ENCODE data around the gene KSR1.
"Not testable (repeated sequence)": the region's sequence is repeated elsewhere in the genome, so short reads cannot be mapped to it uniquely, and the experiment has no call there.

The KSR1 gene

GRCh38 chr17:27496437-27496943 is 40.2 kb downstream of the KSR1 start:
- no peak for DNase-seq

DNA sequence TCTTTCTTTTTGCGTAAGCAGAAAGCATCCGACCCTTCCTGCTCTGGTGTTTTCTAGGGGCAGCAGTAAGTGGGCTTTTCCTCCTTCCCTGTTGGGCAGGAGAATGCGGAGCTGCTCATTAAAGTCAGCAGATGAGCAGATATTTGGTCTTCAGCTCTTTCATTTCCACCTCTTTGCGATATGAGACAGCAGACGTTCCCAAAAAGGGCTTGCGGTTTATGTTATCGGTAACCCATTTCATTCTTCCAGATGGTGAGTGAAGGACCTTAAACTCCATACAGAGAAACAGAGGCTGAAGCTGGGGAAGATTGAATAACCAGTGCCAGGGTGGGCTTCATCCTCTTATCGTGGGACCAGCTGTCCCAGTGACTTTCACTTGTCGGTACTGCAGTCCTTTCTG is 40.7 kb downstream of the KSR1 start:
- DNase-seq, result no peak

DNA sequence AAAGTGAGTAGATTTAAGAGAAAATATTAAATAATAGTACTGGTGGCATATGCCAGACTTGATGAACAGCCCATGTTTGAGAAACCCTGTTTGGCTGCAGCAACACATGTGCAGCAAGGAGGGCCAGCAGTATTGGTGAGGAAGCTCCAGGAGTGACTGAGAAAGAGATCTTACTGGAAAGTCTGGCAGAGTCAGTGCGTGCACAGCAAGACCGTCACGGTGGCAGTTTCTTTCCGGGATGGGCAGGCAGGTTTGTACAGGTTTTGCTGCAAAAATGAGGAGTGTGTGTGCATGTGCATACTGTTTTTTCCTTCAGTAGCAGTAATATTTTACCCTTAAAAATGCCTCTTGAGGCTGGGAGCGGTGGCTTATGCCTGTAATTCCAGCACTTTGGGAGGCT is 41.4 kb downstream of the KSR1 start:
- no peak for DNase-seq

DNA sequence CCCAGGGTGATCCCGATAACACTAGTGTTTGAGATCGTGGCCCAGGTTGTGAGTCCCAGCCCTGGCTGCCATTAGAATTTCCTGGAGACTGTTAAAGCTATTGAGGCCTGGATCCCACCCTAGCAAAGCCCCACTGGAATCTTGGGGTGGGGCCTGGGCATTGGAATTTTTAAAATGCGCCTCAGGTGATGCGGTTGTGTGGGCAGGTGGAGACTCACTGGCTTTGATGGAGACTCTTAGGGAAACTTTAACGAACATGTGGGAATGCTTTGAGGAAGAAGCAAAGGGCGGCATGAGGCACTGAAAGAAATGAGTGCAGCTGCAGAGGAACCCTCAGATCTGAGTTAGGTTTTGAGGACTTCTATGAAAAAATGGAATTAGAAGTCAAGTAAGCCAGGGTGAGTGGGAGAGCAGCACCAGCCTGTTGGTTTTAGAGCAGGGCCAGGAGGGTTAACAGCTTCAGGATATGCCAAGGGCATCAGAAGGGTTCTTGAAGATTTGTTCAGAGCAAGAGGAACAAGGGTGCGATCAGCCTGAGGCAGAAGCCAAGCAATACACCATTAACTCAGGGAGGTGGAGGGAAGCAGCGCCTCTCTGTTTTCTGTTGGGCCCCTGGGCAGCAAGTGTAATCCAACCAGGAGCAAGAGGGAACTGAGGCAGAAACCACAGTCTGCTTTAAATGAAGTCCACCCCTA is 42.5 kb downstream of the KSR1 start:
- DNase-seq, result no peak

- DNase-seq, result no peak
Measured at GRCh38 chr17:27499451-27500265, 43.4 kb downstream of the KSR1 start.

DNA sequence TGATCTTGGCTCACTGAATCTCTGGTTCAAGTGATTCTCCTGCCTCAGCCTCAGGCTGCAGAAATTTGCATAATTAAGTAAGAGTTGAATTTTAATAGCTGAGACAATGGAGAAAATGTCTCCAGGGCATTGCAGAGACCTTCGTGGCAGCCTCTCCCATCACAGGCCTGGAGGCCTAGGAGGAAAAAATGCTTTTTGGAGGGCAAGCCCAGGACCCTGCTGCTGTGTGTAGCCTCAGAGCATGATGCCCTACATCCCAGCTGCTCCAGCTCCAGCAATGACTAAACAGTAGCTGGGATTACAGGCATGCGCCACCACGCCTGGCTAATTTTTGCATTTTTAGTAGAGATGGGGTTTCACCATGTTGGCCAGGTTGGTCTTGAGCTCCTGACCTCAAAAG is 45.1 kb downstream of the KSR1 start:
- not testable (repeated sequence) for DNase-seq

DNA sequence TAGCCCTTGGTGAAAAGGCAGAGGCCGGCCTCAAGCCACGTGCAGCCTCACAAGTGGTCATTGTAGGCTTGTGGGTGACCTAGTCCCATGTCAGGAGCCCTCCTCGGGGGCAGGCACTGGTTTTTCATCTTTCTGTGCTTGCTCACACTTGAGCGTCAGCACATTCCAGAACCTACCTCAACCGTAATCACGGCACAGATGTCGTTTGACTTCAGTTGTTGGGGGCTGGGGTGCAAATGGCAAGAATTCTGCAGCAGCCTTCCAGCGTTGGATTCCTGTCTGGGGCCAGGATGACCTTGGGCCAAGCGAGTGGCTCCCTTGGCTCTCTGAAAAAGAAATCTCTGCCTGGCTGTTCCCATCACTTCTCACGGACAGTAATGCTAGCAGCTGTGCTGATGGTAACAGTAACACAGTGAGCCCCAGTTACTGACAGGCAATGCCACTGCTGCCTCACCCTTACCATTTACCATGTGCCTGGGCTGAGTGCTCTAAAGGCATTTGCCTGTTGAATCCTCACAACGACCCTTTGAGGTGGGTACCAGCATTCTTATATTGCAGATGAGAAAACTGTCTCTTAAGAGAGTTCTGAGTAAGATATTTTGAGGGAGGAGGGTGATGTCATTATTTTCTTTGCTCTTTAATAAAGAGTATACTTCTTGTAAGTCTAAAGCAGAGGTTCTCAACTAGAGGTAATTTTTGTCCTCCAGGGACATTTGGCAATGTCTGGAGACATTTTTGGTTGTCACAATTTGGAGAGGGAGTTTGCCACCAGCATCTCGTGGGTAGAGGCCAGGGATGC is 46.5 kb downstream of the KSR1 start:
- DNase-seq, result no peak

- no peak for DNase-seq
Measured at GRCh38 chr17:27503611-27504010, 47.4 kb downstream of the KSR1 start.

DNA sequence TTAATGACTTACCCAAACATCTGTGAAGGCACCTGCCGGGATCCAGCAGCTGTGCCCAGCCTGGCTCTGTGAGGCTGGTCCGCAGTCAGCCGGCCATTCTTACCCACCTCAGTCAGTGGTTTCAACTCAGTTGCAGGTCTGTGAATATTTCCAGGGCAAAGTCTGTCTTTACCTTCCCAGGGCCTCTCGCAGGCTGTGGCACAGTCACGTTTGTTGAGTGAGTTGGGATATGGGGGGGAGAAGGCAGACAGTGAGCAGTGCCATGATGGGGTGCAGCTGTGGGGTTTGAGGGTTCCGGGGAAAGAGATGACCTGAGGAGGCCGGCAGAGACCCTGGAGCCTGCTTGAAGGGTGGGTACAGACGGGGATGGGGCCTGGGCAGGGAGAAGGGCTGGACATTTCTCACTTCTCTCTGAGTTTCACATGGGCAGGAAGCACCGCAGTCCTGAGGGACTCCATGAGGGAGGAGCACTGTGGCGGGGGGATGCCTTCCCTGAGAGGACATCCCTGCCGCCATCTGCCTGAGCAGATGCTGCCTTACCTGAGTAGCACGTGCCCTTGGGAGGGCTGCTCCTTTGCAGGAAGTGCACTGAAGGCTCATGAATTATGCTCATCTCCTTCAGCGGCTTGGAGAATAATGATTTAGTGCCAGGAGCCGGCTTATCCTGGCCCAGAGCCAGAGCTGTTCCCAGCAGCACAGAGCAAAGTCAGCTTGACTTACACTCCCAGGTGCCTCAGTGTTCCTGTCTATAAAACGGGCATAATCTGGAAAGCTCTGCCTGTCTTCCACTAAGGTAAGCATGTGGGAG is 48.1 kb downstream of the KSR1 start:
- DNase-seq, result no peak

- DNase-seq, result no peak
Measured at GRCh38 chr17:27506348-27507218, 50.3 kb downstream of the KSR1 start.

DNA sequence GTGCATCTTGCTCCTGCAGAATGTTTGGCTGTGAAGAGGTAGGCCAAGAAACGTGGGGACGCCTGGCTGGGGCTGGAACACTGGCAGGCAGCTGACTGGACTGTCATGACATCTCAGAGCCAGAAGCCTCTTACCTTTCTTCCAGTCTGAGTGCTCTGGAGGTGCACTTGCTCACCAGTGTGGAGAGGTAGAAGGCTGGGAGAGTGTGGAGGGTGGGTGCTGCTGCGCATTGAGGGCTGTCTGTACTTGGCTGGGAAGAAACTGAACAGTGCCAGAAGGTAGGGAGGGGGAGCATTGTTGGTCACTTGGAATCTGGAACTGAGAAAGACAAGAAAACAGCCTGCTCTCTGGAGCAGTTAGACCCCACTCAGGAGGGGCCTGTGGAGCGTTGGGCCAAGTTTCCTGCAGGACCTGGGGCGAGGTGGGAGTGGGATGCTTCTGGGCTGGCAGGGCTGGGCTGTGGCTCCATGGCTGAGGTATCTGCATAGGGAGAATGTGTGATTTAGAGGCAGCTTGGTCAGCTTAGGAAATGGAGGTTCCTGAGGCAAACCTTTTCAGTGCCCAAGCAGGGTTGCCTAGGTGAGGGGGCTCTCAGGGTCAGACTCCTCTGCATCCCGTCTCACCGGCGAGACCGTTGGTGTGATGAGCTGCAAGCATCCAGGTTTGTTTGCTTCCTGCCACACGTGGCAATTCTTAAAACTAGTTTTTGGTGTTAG is 55.1 kb downstream of the KSR1 start:
- no peak for DNase-seq

DNA sequence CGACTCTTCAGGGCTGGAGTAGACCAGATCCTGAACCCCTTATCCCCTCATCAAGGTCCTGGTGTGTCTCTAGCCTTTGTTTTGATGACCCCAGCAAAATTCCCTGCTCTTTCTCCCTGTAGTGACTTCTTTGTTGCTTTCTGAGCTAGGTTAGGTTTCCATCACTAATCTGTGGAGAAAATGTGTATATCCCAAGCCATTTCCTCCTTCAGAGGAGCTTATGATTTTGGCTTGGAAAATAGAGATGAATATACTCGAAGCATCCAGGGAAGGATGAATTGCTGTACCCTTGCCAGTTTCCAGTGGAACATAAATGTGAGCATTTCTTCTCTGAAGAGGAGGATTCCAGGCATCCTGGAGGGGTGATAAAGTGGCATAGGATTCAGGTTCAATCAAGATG is 55.8 kb downstream of the KSR1 start:
- DNase-seq, result no peak

- DNase-seq, result no peak
Measured at GRCh38 chr17:27512511-27513346, 56.5 kb downstream of the KSR1 start.

GRCh38 chr17:27513849-27514248 is 57.6 kb downstream of the KSR1 start:
- no peak for DNase-seq

GRCh38 chr17:27514595-27515413 is 58.6 kb downstream of the KSR1 start:
- DNase-seq, result no peak

DNA sequence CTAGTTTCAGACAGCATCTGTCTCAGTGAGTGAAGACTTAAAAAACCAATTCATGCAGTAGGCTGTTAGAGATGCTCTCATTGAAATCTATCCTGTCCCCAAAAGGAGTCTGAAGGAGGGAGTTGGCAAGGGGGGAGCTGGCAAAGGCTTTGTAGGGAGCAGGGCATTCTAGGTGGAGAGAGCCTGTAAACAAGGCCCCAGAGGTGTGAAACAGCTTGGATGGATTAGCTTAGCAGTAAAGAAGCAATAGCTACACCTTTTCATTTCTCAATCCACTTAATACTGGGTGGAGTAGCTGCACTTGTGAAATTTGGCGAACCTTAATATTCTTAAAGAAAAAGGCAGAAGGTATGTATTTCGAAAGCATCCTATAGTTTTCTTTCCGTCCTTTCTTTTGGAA is 61.8 kb downstream of the KSR1 start:
- no peak for DNase-seq

DNA sequence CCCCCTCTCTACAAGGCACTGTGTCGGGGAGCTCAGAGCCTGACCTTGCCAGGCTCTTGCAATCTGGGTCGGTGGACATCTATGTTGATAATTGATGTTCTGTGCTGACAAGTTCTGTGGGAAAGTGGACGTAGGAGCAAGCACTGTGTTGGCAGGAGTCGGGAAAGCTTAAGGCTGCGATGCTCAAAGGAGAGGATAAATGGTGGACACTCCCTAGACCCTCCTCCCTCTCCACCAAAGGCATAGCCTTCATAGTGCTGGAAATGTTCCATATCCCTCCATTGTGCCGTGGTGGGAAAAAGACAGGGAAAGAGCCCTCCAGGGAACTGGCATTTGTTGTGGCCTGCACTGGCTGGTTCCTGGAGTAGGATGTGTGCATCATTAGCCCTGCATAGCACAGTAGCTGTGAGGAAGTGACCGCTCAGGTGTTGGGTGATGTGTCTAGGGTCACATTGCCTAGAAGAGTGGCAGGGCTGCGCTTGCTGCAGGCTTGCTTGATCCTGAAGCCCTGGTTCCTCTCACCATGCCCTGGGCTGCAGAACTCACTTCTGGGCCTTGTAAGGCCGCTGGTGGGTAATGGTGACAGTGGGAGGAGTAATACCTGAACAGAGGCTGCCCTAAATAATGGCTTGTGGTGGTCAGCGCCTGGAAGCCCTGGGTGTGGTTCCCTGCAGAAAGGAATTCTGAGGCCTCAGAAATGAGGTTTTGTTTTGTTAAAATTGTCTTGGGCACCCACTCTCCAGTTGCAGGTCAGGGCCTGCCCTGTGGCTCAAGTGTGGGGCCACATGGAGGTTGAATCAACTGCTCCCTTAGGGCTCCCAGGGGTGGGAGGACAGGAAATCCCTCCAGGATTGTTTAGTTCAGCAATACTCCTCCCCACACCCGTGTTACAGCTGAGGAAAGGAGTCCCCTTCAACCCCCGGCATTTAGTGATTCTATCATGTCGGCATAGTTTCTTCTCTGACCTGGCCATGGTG is 62.6 kb downstream of the KSR1 start:
- no peak for DNase-seq

DNA sequence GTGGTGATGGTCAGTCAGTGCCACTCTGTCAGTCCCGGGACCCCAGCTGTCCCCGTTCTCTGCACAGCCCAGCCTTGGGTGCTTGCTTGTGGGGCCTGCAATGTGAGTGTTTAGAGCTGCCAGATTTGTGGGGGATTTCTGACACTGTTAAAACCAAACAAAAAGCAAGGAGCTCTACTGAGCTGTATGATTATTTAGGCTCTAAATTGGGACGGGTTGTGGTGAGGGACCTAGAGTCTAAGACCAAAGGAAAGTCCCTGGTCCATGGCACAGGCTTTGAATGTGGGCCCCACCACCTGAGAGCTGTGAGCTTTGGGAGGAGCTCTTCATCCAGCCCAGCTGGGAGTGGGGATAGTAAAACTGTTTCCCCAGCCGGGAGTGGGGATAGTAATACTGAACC is 63.3 kb downstream of the KSR1 start:
- DNase-seq, result no peak
